Measurements from ENCODE around the gene RNF149.

Gene RNF149

GRCh38 chr2:101344137-101344536 lies 35.6 kb upstream of the RNF149 start:
- no peak for DNase-seq
- H3K4me3 Mint-ChIP-seq: no peak overlapping the region
- peaks cover 6% of the 10 kb centered on the region for H3K27me3 Mint-ChIP-seq (ENCODE audit: low read depth, poor library complexity)
- no peaks in the 10 kb centered on the region for H3K36me3 Mint-ChIP-seq (ENCODE audit: low read depth)
- no peak for TF ChIP-seq CTCF (IDR thresholded peaks at IDR 0.05)
- H3K4me1 Mint-ChIP-seq: peaks cover 31% of the 10 kb centered on the region
- peaks cover 4% of the 10 kb centered on the region for H3K9me3 Mint-ChIP-seq
- no peak overlapping the region for H3K27ac Mint-ChIP-seq

- Mint-ChIP-seq H3K4me3 (no peak overlapping the region), H3K4me1 (peaks cover 43% of the 10 kb centered on the region), H3K27ac (no peak overlapping the region), H3K9me3 (peaks cover 4% of the 10 kb centered on the region), H3K36me3 (ENCODE audit: low read depth) (no peaks in the 10 kb centered on the region), H3K27me3 (ENCODE audit: low read depth, poor library complexity) (peaks cover 6% of the 10 kb centered on the region)
- DNase-seq: no peak
- no peak for TF ChIP-seq CTCF (IDR thresholded peaks at IDR 0.05)
Observed at GRCh38 chr2:101342625-101343008, 34.1 kb upstream of the RNF149 start.

DNA sequence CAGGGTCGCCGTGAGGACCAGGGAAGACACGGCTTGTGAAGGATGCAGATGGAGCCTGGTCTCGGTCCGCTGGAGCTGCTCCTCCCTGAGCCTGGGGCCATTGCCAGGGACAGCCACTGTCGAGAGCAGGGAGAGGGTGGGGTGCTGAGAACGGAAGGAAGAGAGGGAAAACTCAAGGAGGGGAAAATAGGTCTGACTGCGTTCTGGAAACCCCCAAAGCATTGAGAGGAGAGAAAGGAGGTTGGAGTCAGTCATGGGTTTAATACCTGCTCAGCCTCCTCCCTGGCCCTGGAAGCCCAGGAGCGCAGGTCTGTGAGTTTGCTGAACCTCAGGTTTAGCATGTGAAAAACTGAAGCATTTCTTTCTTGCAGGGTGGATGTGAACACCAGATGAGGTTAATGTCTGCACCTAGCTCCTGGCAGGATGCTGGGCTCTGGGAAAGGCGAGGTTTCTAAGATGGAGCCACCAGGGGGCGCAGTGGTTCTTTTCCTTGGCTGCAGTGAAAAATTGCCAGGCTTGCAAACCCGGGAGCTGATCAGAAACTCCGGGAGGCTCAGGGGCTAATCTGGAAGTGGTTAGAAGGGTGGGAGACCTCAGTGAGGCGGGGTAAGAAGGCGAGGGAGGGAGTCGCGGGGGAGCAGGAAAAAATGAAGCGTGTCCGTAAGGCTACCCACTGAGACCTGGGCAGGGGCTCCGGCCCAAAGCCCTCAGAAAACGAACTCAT lies 33.6 kb upstream of the RNF149 start:
- H3K4me3 Mint-ChIP-seq: no peak overlapping the region
- peak; percentile 85 for DNase-seq
- peaks cover 43% of the 10 kb centered on the region for H3K4me1 Mint-ChIP-seq
- H3K36me3 Mint-ChIP-seq (ENCODE audit: low read depth): no peaks in the 10 kb centered on the region
- peaks cover 9% of the 10 kb centered on the region for H3K27me3 Mint-ChIP-seq (ENCODE audit: low read depth, poor library complexity)
- no peak overlapping the region for H3K27ac Mint-ChIP-seq
- peaks cover 4% of the 10 kb centered on the region for H3K9me3 Mint-ChIP-seq
- peak; percentile 64 for TF ChIP-seq CTCF (IDR thresholded peaks at IDR 0.05)

DNA sequence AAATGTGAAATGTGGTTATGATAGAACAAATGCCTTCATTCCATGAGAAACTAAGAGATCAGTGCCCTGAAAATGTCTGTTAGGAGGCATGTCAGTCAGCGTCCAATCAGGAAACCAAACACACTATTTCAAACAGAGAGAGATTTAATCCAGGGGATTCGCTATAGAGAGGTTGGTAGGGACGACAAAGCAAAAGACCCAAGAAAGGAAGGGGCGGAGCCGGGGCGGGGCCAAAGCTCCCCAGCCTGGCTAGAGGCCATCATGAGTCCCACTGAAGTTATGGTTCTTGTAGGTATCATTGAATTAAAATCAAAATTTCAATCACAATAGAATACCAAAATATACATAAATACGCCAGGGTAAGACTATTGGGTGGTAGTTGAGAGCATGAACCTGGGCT lies 32.9 kb upstream of the RNF149 start:
- H3K4me1 Mint-ChIP-seq: peaks cover 43% of the 10 kb centered on the region
- no peaks in the 10 kb centered on the region for H3K36me3 Mint-ChIP-seq (ENCODE audit: low read depth)
- TF ChIP-seq CTCF (IDR thresholded peaks at IDR 0.05): no peak
- peaks cover 4% of the 10 kb centered on the region for H3K9me3 Mint-ChIP-seq
- H3K27ac Mint-ChIP-seq: no peak overlapping the region
- peaks cover 12% of the 10 kb centered on the region for H3K27me3 Mint-ChIP-seq (ENCODE audit: low read depth, poor library complexity)
- no peak for DNase-seq
- no peak overlapping the region for H3K4me3 Mint-ChIP-seq

DNA sequence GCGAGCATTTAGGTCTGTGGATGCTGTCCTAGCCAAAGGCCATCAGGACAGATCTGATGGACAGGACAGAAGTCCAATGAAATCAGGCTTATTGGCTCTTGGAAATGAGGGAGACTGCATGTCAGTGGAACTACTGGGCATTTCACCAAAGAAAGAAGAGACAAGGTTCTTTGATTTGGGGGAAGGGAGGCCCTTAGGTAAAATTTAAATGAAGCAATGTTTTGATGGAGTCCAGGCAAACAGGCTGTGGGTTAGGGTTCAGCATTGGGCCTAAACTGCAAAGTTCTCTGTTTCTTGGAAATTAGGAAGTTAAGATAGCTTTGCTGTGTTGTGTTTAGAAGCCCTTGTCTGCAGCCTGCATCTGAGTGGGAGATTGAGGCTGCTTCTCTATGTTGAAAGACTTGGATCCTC lies 31.6 kb upstream of the RNF149 start:
- no peak for DNase-seq
- H3K27ac Mint-ChIP-seq: peak overlapping the region; percentile 20
- H3K4me3 Mint-ChIP-seq: no peak overlapping the region
- peaks cover 43% of the 10 kb centered on the region for H3K4me1 Mint-ChIP-seq
- TF ChIP-seq CTCF (IDR thresholded peaks at IDR 0.05): no peak
- peaks cover 12% of the 10 kb centered on the region for H3K27me3 Mint-ChIP-seq (ENCODE audit: low read depth, poor library complexity)
- no peaks in the 10 kb centered on the region for H3K36me3 Mint-ChIP-seq (ENCODE audit: low read depth)
- peaks cover 4% of the 10 kb centered on the region for H3K9me3 Mint-ChIP-seq

DNA sequence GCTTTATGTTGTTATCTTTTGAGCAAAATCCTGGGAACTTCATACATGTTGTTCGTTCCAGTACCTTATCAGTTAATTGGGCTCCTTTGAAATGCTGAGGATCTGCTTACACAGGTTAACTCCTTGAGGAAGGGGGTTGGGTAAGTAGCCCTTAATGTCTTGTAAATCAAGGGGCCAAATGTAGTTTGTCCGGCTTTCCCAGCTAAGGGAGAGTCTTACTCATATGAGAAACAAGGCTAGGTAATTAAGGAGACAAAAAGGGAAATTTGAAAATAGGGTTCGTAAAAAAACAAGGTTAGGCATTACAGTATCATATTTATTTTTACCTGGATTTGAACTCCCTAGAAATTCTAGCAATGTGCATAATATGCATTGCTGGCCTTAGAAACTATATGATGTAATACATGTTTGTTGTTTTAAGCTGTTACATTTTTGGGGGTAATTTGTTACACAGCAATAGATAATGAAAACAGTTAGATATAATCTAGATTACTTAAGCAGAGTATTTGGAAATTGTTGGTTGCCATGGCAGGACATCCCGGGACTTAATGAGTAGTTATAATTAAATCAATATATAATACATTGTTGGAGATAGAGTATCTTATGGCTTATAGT lies 30.9 kb upstream of the RNF149 start:
- H3K4me1 Mint-ChIP-seq: peaks cover 43% of the 10 kb centered on the region
- H3K27ac Mint-ChIP-seq: peak overlapping the region; percentile 22
- DNase-seq: no peak
- H3K9me3 Mint-ChIP-seq: peaks cover 4% of the 10 kb centered on the region
- TF ChIP-seq CTCF (IDR thresholded peaks at IDR 0.05): no peak
- H3K4me3 Mint-ChIP-seq: peak overlapping the region; percentile 23
- H3K36me3 Mint-ChIP-seq (ENCODE audit: low read depth): no peaks in the 10 kb centered on the region
- peaks cover 12% of the 10 kb centered on the region for H3K27me3 Mint-ChIP-seq (ENCODE audit: low read depth, poor library complexity)
